ENCODE data around the gene ABCC12.

The ABCC12 gene

GRCh38 chr16:48121276-48121675 lies 34.5 kb downstream of the ABCC12 start:
- Histone ChIP-seq H3K4me3 (ENCODE audit: insufficient read depth, low read depth, low read length) (no peak overlapping the region), H3K4me1 (ENCODE audit: control insufficient read depth, insufficient read depth, low read length) (no peaks in the 10 kb centered on the region), H3K36me3 (ENCODE audit: control insufficient read depth, insufficient read depth, low read length) (no peaks in the 10 kb centered on the region), H3K9me3 (ENCODE audit: control insufficient read depth, low read length) (no peaks in the 10 kb centered on the region), H3K27me3 (ENCODE audit: control insufficient read depth, insufficient read depth, low read length, poor library complexity, severe bottlenecking) (no peaks in the 10 kb centered on the region), H3K27ac (ENCODE audit: insufficient read depth, low read depth, low read length, poor library complexity, severe bottlenecking) (no peak overlapping the region)
- WGBS, 2 experiments: 93 to 94% methylated on average over 5 of the region's 5 CpGs

GRCh38 chr16:48118841-48119240 lies 37.0 kb downstream of the ABCC12 start:
- no peak overlapping the region for H3K27ac ChIP-seq (ENCODE audit: insufficient read depth, low read depth, low read length, poor library complexity, severe bottlenecking)
- H3K36me3 ChIP-seq (ENCODE audit: control insufficient read depth, insufficient read depth, low read length): no peaks in the 10 kb centered on the region
- no peak overlapping the region for H3K4me3 ChIP-seq (ENCODE audit: insufficient read depth, low read depth, low read length)
- no peaks in the 10 kb centered on the region for H3K9me3 ChIP-seq (ENCODE audit: control insufficient read depth, low read length)
- no peaks in the 10 kb centered on the region for H3K27me3 ChIP-seq (ENCODE audit: control insufficient read depth, insufficient read depth, low read length, poor library complexity, severe bottlenecking)
- no peaks in the 10 kb centered on the region for H3K4me1 ChIP-seq (ENCODE audit: control insufficient read depth, insufficient read depth, low read length)
- 90 to 93% methylated on average over 2 of the region's 2 CpGs for WGBS, 2 experiments

GRCh38 chr16:48117217-48118105 lies 38.3 kb downstream of the ABCC12 start:
- Histone ChIP-seq H3K36me3 (ENCODE audit: control insufficient read depth, insufficient read depth, low read length) (no peaks in the 10 kb centered on the region), H3K9me3 (ENCODE audit: control insufficient read depth, low read length) (no peaks in the 10 kb centered on the region), H3K4me1 (ENCODE audit: control insufficient read depth, insufficient read depth, low read length) (no peaks in the 10 kb centered on the region), H3K27ac (ENCODE audit: insufficient read depth, low read depth, low read length, poor library complexity, severe bottlenecking) (no peak overlapping the region), H3K4me3 (ENCODE audit: insufficient read depth, low read depth, low read length) (no peak overlapping the region), H3K27me3 (ENCODE audit: control insufficient read depth, insufficient read depth, low read length, poor library complexity, severe bottlenecking) (no peaks in the 10 kb centered on the region)
- WGBS, 2 experiments: 67 to 71% methylated on average over 21 to 22 of the region's 22 CpGs

- no peaks in the 10 kb centered on the region for H3K4me1 ChIP-seq (ENCODE audit: control insufficient read depth, insufficient read depth, low read length)
- no peaks in the 10 kb centered on the region for H3K27me3 ChIP-seq (ENCODE audit: control insufficient read depth, insufficient read depth, low read length, poor library complexity, severe bottlenecking)
- no peak overlapping the region for H3K27ac ChIP-seq (ENCODE audit: insufficient read depth, low read depth, low read length, poor library complexity, severe bottlenecking)
- H3K36me3 ChIP-seq (ENCODE audit: control insufficient read depth, insufficient read depth, low read length): no peaks in the 10 kb centered on the region
- 93 to 95% methylated on average over 14 of the region's 14 CpGs for WGBS, 2 experiments
- H3K9me3 ChIP-seq (ENCODE audit: control insufficient read depth, low read length): no peaks in the 10 kb centered on the region
- no peak overlapping the region for H3K4me3 ChIP-seq (ENCODE audit: insufficient read depth, low read depth, low read length)
Observed at GRCh38 chr16:48115299-48115698, 40.5 kb downstream of the ABCC12 start.

GRCh38 chr16:48114410-48114809 lies 41.4 kb downstream of the ABCC12 start:
- H3K27ac ChIP-seq (ENCODE audit: insufficient read depth, low read depth, low read length, poor library complexity, severe bottlenecking): no peak overlapping the region
- H3K4me3 ChIP-seq (ENCODE audit: insufficient read depth, low read depth, low read length): no peak overlapping the region
- no peaks in the 10 kb centered on the region for H3K9me3 ChIP-seq (ENCODE audit: control insufficient read depth, low read length)
- 97% methylated on average over 7 of the region's 7 CpGs for WGBS, 2 experiments
- H3K36me3 ChIP-seq (ENCODE audit: control insufficient read depth, insufficient read depth, low read length): no peaks in the 10 kb centered on the region
- H3K27me3 ChIP-seq (ENCODE audit: control insufficient read depth, insufficient read depth, low read length, poor library complexity, severe bottlenecking): no peaks in the 10 kb centered on the region
- H3K4me1 ChIP-seq (ENCODE audit: control insufficient read depth, insufficient read depth, low read length): peaks cover 6% of the 10 kb centered on the region

GRCh38 chr16:48113471-48113870 lies 42.3 kb downstream of the ABCC12 start:
- WGBS, 2 experiments: 87 to 91% methylated on average over 7 of the region's 7 CpGs
- Histone ChIP-seq H3K4me3 (ENCODE audit: insufficient read depth, low read depth, low read length) (no peak overlapping the region), H3K36me3 (ENCODE audit: control insufficient read depth, insufficient read depth, low read length) (no peaks in the 10 kb centered on the region), H3K4me1 (ENCODE audit: control insufficient read depth, insufficient read depth, low read length) (peaks cover 13% of the 10 kb centered on the region), H3K9me3 (ENCODE audit: control insufficient read depth, low read length) (no peaks in the 10 kb centered on the region), H3K27ac (ENCODE audit: insufficient read depth, low read depth, low read length, poor library complexity, severe bottlenecking) (no peak overlapping the region), H3K27me3 (ENCODE audit: control insufficient read depth, insufficient read depth, low read length, poor library complexity, severe bottlenecking) (no peaks in the 10 kb centered on the region)

GRCh38 chr16:48113001-48113400 lies 42.8 kb downstream of the ABCC12 start:
- 90 to 95% methylated on average over 6 of the region's 6 CpGs for WGBS, 2 experiments
- Histone ChIP-seq H3K4me1 (ENCODE audit: control insufficient read depth, insufficient read depth, low read length) (peaks cover 13% of the 10 kb centered on the region), H3K9me3 (ENCODE audit: control insufficient read depth, low read length) (no peaks in the 10 kb centered on the region), H3K4me3 (ENCODE audit: insufficient read depth, low read depth, low read length) (no peak overlapping the region), H3K27me3 (ENCODE audit: control insufficient read depth, insufficient read depth, low read length, poor library complexity, severe bottlenecking) (no peaks in the 10 kb centered on the region), H3K27ac (ENCODE audit: insufficient read depth, low read depth, low read length, poor library complexity, severe bottlenecking) (no peak overlapping the region), H3K36me3 (ENCODE audit: control insufficient read depth, insufficient read depth, low read length) (no peaks in the 10 kb centered on the region)

- H3K4me3 ChIP-seq (ENCODE audit: insufficient read depth, low read depth, low read length): no peak overlapping the region
- no peaks in the 10 kb centered on the region for H3K9me3 ChIP-seq (ENCODE audit: control insufficient read depth, low read length)
- 85 to 94% methylated on average over 3 of the region's 3 CpGs for WGBS, 2 experiments
- H3K36me3 ChIP-seq (ENCODE audit: control insufficient read depth, insufficient read depth, low read length): no peaks in the 10 kb centered on the region
- H3K27me3 ChIP-seq (ENCODE audit: control insufficient read depth, insufficient read depth, low read length, poor library complexity, severe bottlenecking): no peaks in the 10 kb centered on the region
- peaks cover 13% of the 10 kb centered on the region for H3K4me1 ChIP-seq (ENCODE audit: control insufficient read depth, insufficient read depth, low read length)
- H3K27ac ChIP-seq (ENCODE audit: insufficient read depth, low read depth, low read length, poor library complexity, severe bottlenecking): no peak overlapping the region
Observed at GRCh38 chr16:48112600-48112999, 43.2 kb downstream of the ABCC12 start.

- Histone ChIP-seq H3K9me3 (ENCODE audit: control insufficient read depth, low read length) (no peaks in the 10 kb centered on the region), H3K27ac (ENCODE audit: insufficient read depth, low read depth, low read length, poor library complexity, severe bottlenecking) (no peak overlapping the region), H3K4me3 (ENCODE audit: insufficient read depth, low read depth, low read length) (no peak overlapping the region), H3K4me1 (ENCODE audit: control insufficient read depth, insufficient read depth, low read length) (peaks cover 27% of the 10 kb centered on the region), H3K27me3 (ENCODE audit: control insufficient read depth, insufficient read depth, low read length, poor library complexity, severe bottlenecking) (no peaks in the 10 kb centered on the region), H3K36me3 (ENCODE audit: control insufficient read depth, insufficient read depth, low read length) (no peaks in the 10 kb centered on the region)
- 96 to 98% methylated on average over 5 of the region's 5 CpGs for WGBS, 2 experiments
Observed at GRCh38 chr16:48110982-48111381, 44.8 kb downstream of the ABCC12 start.

- H3K4me3 ChIP-seq (ENCODE audit: insufficient read depth, low read depth, low read length): no peak overlapping the region
- H3K9me3 ChIP-seq (ENCODE audit: control insufficient read depth, low read length): no peaks in the 10 kb centered on the region
- H3K36me3 ChIP-seq (ENCODE audit: control insufficient read depth, insufficient read depth, low read length): no peaks in the 10 kb centered on the region
- peaks cover 27% of the 10 kb centered on the region for H3K4me1 ChIP-seq (ENCODE audit: control insufficient read depth, insufficient read depth, low read length)
- no peak overlapping the region for H3K27ac ChIP-seq (ENCODE audit: insufficient read depth, low read depth, low read length, poor library complexity, severe bottlenecking)
- WGBS, 2 experiments: 95% methylated on average over 7 of the region's 7 CpGs
- H3K27me3 ChIP-seq (ENCODE audit: control insufficient read depth, insufficient read depth, low read length, poor library complexity, severe bottlenecking): no peaks in the 10 kb centered on the region
Observed at GRCh38 chr16:48110000-48110399, 45.8 kb downstream of the ABCC12 start.
